ENCODE data around the gene MALRD1.

The MALRD1 gene

GRCh38 chr10:19194866-19195265 is 146.3 kb downstream of the MALRD1 start:
- DNase-seq (ENCODE audit: low read depth in 2 of 2): peak; percentile 39 to 50
- TF ChIP-seq CTCF (IDR thresholded peaks at IDR 0.05; ENCODE audit: low read depth, low read length): no peak
- H3K4me3 ChIP-seq (replicated peaks in 1 of 2; ENCODE audit: low read depth in 2 of 2, low read length in 2 of 2): no peak overlapping the region

GRCh38 chr10:19195698-19196097 is 147.1 kb downstream of the MALRD1 start:
- TF ChIP-seq CTCF (IDR thresholded peaks at IDR 0.05; ENCODE audit: low read depth, low read length): no peak
- DNase-seq (ENCODE audit: low read depth in 2 of 2): no peak
- no peak overlapping the region for H3K4me3 ChIP-seq (replicated peaks in 1 of 2; ENCODE audit: low read depth in 2 of 2, low read length in 2 of 2)

- no peak for DNase-seq (ENCODE audit: low read depth in 2 of 2)
- no peak overlapping the region for H3K4me3 ChIP-seq (replicated peaks in 1 of 2; ENCODE audit: low read depth in 2 of 2, low read length in 2 of 2)
- no peak for TF ChIP-seq CTCF (IDR thresholded peaks at IDR 0.05; ENCODE audit: low read depth, low read length)
Measured at GRCh38 chr10:19200211-19200610, 151.6 kb downstream of the MALRD1 start.

- H3K4me3 ChIP-seq (replicated peaks in 1 of 2; ENCODE audit: low read depth in 2 of 2, low read length in 2 of 2): no peak overlapping the region
- no peak for TF ChIP-seq CTCF (IDR thresholded peaks at IDR 0.05; ENCODE audit: low read depth, low read length)
- DNase-seq (ENCODE audit: low read depth in 2 of 2): peak in 1 of 2 donors; percentile 11
Measured at GRCh38 chr10:19204246-19204917, 155.8 kb downstream of the MALRD1 start.

GRCh38 chr10:19209319-19209718 is 160.7 kb downstream of the MALRD1 start:
- no peak for DNase-seq (ENCODE audit: low read depth in 2 of 2)
- no peak overlapping the region for H3K4me3 ChIP-seq (replicated peaks in 1 of 2; ENCODE audit: low read depth in 2 of 2, low read length in 2 of 2)
- TF ChIP-seq CTCF (IDR thresholded peaks at IDR 0.05; ENCODE audit: low read depth, low read length): no peak

- no peak for DNase-seq (ENCODE audit: low read depth in 2 of 2)
- TF ChIP-seq CTCF (IDR thresholded peaks at IDR 0.05; ENCODE audit: low read depth, low read length): no peak
- H3K4me3 ChIP-seq (replicated peaks in 1 of 2; ENCODE audit: low read depth in 2 of 2, low read length in 2 of 2): no peak overlapping the region
Measured at GRCh38 chr10:19212590-19212989, 164.0 kb downstream of the MALRD1 start.

GRCh38 chr10:19221216-19221615 is 172.6 kb downstream of the MALRD1 start:
- no peak for TF ChIP-seq CTCF (IDR thresholded peaks at IDR 0.05; ENCODE audit: low read depth, low read length)
- no peak for DNase-seq (ENCODE audit: low read depth in 2 of 2)
- no peak overlapping the region for H3K4me3 ChIP-seq (replicated peaks in 1 of 2; ENCODE audit: low read depth in 2 of 2, low read length in 2 of 2)
